Measurements from ENCODE around the gene LRRK2.
"Not testable (repeated sequence)": the region's sequence is repeated elsewhere in the genome, so short reads cannot be mapped to it uniquely, and the experiment has no call there.

The LRRK2 gene

DNA sequence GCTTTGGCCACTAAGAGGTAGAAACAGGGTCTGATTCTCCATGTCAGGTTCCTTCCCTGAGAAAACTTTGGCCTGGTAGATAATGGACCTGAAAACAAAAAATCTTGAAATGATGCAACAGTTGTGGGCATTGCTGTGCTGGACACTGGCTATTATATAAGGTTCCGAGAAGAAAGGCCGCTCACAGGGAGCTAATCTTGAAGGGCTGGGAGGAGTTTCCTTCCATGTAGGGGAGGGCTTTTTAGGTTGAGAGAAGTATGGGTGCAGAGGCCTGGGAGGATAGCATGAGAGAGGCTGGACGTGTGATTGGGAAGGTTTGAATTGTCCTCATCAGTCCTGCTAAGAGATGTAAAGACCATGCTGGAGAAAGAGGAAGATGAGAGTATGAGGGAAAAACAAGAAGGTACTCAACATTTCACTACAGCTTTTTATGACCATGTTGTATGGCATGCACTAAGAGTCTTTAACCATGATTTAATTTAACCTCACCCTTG is 11.6 kb downstream of the LRRK2 start:
- no peaks in the 10 kb centered on the region for H3K36me3 ChIP-seq
- H3K4me3 ChIP-seq (ENCODE audit: low read depth, low read length) = no peak overlapping the region
- H3K9me3 ChIP-seq = no peaks in the 10 kb centered on the region
- no peak for DNase-seq
- TF ChIP-seq, protein P1, sequence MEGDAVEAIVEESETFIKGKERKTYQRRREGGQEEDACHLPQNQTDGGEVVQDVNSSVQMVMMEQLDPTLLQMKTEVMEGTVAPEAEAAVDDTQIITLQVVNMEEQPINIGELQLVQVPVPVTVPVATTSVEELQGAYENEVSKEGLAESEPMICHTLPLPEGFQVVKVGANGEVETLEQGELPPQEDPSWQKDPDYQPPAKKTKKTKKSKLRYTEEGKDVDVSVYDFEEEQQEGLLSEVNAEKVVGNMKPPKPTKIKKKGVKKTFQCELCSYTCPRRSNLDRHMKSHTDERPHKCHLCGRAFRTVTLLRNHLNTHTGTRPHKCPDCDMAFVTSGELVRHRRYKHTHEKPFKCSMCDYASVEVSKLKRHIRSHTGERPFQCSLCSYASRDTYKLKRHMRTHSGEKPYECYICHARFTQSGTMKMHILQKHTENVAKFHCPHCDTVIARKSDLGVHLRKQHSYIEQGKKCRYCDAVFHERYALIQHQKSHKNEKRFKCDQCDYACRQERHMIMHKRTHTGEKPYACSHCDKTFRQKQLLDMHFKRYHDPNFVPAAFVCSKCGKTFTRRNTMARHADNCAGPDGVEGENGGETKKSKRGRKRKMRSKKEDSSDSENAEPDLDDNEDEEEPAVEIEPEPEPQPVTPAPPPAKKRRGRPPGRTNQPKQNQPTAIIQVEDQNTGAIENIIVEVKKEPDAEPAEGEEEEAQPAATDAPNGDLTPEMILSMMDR (IDR thresholded peaks at IDR 0.05; ENCODE audit: low read depth, low read length) = no peak
- no peaks in the 10 kb centered on the region for H3K27me3 ChIP-seq
- H3K4me1 ChIP-seq = no peaks in the 10 kb centered on the region

DNA sequence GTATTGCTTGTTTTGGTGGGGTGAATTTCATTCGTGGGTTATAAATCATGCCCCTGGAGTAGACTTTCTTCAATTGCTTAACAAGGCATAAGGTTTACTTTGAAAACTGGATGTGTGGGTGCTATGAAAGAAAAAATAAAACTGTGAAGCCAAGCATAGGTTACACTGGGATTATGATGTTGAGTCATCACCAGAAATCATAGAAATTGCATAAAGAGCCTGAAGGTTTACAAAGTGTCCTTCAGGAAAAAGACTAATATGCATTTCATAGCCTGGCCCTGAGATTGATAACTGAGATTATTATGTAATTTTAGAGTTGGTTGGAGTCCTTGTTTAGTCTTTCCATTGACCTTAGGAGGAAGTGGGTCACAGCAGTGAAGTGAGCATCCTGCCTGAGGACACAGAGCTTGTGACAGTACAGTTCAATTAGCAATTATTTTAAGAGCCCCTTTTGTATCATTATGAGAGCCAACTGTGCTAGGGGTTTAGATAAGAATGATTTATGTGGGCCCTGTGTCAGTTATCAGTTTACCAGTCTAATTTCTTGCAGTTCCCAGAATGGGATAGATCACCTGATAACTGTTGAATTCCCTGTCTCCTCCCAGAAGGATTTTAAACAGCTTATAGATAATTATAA is 13.6 kb downstream of the LRRK2 start:
- no peak for DNase-seq
- Histone ChIP-seq H3K9me3 (no peaks in the 10 kb centered on the region), H3K4me3 (ENCODE audit: low read depth, low read length) (no peak overlapping the region), H3K4me1 (no peaks in the 10 kb centered on the region), H3K27me3 (no peaks in the 10 kb centered on the region), H3K36me3 (no peaks in the 10 kb centered on the region)
- TF ChIP-seq, protein P1 (IDR thresholded peaks at IDR 0.05; ENCODE audit: low read depth, low read length) = no peak

DNA sequence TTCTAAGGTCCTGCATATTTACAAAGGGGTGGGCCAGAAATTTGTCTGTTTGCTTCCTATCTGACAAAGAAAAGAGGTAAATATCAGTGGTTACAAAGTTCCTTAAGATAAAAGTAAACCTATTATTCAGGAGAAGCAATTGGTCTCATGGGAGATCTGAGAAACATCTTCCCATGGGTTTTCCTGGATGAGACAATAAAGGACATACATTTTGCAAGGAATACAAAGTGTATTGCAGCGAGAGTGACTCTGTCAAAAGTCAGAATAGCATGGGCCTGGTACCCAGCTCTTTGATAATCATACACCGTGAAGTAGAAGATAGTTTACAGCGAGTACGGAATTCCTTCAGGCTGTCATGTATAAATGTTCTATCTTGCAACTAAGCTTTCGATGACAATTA is 14.2 kb downstream of the LRRK2 start:
- no peaks in the 10 kb centered on the region for H3K27me3 ChIP-seq
- no peaks in the 10 kb centered on the region for H3K36me3 ChIP-seq
- no peaks in the 10 kb centered on the region for H3K4me1 ChIP-seq
- no peaks in the 10 kb centered on the region for H3K9me3 ChIP-seq
- TF ChIP-seq, protein P1 (IDR thresholded peaks at IDR 0.05; ENCODE audit: low read depth, low read length) = no peak
- no peak for DNase-seq
- H3K4me3 ChIP-seq (ENCODE audit: low read depth, low read length) = no peak overlapping the region

DNA sequence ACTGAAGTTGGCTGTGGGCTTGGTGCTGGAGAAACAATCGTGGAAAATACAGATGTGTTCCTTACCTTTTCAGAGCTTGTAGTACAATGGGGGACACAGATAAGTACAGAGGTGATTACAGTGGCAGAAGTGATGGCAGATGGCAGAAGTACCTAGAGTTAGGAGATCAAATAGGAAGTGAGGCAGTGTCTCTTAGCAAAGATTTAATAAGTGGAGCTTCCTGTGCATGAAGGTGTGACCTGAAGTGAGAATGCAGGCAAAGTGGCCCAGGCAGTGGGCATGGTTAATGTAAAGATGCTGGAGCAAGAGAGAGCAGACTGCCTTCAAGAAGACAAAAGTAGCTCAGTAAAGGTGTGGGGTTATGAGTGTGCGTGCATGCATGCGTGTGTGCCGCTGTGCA is 16.0 kb downstream of the LRRK2 start:
- Histone ChIP-seq H3K36me3 (no peaks in the 10 kb centered on the region), H3K9me3 (no peaks in the 10 kb centered on the region), H3K4me3 (ENCODE audit: low read depth, low read length) (no peak overlapping the region), H3K27me3 (no peaks in the 10 kb centered on the region), H3K4me1 (no peaks in the 10 kb centered on the region)
- no peak for DNase-seq
- TF ChIP-seq, protein P1 (IDR thresholded peaks at IDR 0.05; ENCODE audit: low read depth, low read length) = no peak

DNA sequence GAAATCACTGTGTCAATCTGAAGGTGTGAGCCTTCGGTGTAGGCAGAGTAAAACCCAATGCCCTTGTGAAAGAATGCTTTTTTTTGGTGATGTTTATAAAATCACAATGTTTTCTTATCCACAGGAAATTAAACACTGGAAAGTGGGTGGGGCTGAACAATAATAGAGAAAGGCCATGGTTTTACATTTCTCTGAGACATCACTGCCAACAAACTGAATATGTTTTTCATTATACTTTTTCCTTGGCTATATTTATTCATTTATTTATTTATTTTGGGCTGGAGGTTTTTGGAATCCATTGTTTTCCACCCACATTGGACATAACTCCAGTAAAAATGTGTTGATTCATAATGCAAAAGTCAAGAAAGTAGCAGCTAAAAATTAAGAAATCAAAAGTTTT is 16.9 kb downstream of the LRRK2 start:
- no peak for DNase-seq
- TF ChIP-seq, protein P1 (IDR thresholded peaks at IDR 0.05; ENCODE audit: low read depth, low read length) = no peak
- H3K4me3 ChIP-seq (ENCODE audit: low read depth, low read length) = no peak overlapping the region
- no peaks in the 10 kb centered on the region for H3K27me3 ChIP-seq
- H3K4me1 ChIP-seq = no peaks in the 10 kb centered on the region
- H3K9me3 ChIP-seq = no peaks in the 10 kb centered on the region
- H3K36me3 ChIP-seq = no peaks in the 10 kb centered on the region

DNA sequence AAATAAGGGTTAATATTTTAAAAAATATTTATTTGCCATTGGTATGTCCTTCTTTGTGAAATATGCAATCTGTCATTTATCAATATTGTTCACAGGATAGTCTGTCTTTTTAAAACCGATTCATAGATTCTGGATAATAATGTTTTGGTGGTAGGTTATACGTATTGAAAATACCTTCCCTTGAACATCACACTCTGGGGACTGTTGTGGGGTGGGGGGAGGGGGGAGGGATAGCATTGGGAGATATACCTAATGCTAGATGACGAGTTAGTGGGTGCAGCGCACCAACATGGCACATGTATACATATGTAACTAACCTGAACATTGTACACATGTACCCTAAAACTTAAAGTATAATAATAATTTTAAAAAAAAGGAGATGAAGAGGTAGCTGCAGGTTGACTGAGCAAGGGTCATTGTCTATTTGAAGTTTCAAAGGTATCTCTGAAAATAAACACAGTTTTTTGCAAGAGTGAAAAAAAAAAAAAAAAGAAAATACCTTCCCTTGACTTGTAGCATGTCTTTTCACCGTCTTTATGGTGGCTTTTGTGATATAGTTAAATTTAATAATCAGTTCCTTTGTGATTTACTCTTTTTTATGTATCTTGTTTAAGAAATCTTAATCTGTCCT is 19.8 kb downstream of the LRRK2 start:
- not testable (repeated sequence) for DNase-seq; H3K4me3 ChIP-seq (ENCODE audit: low read depth, low read length); H3K27me3 ChIP-seq; H3K9me3 ChIP-seq; H3K4me1 ChIP-seq; H3K36me3 ChIP-seq

Data from BE2C (cell line).